Measurements from ENCODE around the gene GIMAP4.
A peak's percentile ranks its signal among the peaks of the same experiment; 100 is the strongest.
"Not testable (repeated sequence)": the region's sequence is repeated elsewhere in the genome, so short reads cannot be mapped to it uniquely, and the experiment has no call there.

GIMAP4 gene

GRCh38 chr7:150572496-150572895 lies 5.3 kb downstream of the GIMAP4 start:
- H3K4me3 ChIP-seq (ENCODE audit: low read depth, low read length) = no peak overlapping the region
- DNase-seq (ENCODE audit: low read depth) = no peak
- TF ChIP-seq CTCF (IDR thresholded peaks at IDR 0.05; ENCODE audit: insufficient read depth, low read depth, low read length, missing control alignments) = no peak

- not testable (repeated sequence) for DNase-seq (ENCODE audit: low read depth); H3K4me3 ChIP-seq (ENCODE audit: low read depth, low read length)
These were observed 12.9 kb downstream of the GIMAP4 start for GRCh38 chr7:150579979-150580637.

- H3K4me3 ChIP-seq (ENCODE audit: low read depth, low read length) = no peak overlapping the region
- TF ChIP-seq CTCF (IDR thresholded peaks at IDR 0.05; ENCODE audit: insufficient read depth, low read depth, low read length, missing control alignments) = no peak
- peak; percentile 46 for DNase-seq (ENCODE audit: low read depth)
These were observed 13.6 kb downstream of the GIMAP4 start for GRCh38 chr7:150580638-150581394.

- no peak overlapping the region for H3K4me3 ChIP-seq (ENCODE audit: low read depth, low read length)
- DNase-seq (ENCODE audit: low read depth) = no peak
- no peak for TF ChIP-seq CTCF (IDR thresholded peaks at IDR 0.05; ENCODE audit: insufficient read depth, low read depth, low read length, missing control alignments)
These were observed 18.0 kb downstream of the GIMAP4 start for GRCh38 chr7:150585199-150585598.

GRCh38 chr7:150586068-150586784 lies 19.0 kb downstream of the GIMAP4 start:
- TF ChIP-seq CTCF (IDR thresholded peaks at IDR 0.05; ENCODE audit: insufficient read depth, low read depth, low read length, missing control alignments) = no peak
- DNase-seq (ENCODE audit: low read depth) = no peak
- H3K4me3 ChIP-seq (ENCODE audit: low read depth, low read length) = no peak overlapping the region

- no peak overlapping the region for H3K4me3 ChIP-seq (ENCODE audit: low read depth, low read length)
- no peak for TF ChIP-seq CTCF (IDR thresholded peaks at IDR 0.05; ENCODE audit: insufficient read depth, low read depth, low read length, missing control alignments)
- DNase-seq (ENCODE audit: low read depth) = no peak
These were observed 19.6 kb downstream of the GIMAP4 start for GRCh38 chr7:150586785-150587152.

- no peak for DNase-seq (ENCODE audit: low read depth)
- H3K4me3 ChIP-seq (ENCODE audit: low read depth, low read length) = no peak overlapping the region
- no peak for TF ChIP-seq CTCF (IDR thresholded peaks at IDR 0.05; ENCODE audit: insufficient read depth, low read depth, low read length, missing control alignments)
These were observed 20.4 kb downstream of the GIMAP4 start for GRCh38 chr7:150587551-150587950.
